GM18526 (cell line): ENCODE data around the gene ANKRD23.

Experiments used
- POLR2A ChIP-seq: IDR thresholded peaks from 3 replicates; pipeline ENCODE4 v1.6.1; 2011; ENCODE audit not compliant: insufficient read length; ENCODE audit errors: extremely low read depth

The ANKRD23 gene

DNA sequence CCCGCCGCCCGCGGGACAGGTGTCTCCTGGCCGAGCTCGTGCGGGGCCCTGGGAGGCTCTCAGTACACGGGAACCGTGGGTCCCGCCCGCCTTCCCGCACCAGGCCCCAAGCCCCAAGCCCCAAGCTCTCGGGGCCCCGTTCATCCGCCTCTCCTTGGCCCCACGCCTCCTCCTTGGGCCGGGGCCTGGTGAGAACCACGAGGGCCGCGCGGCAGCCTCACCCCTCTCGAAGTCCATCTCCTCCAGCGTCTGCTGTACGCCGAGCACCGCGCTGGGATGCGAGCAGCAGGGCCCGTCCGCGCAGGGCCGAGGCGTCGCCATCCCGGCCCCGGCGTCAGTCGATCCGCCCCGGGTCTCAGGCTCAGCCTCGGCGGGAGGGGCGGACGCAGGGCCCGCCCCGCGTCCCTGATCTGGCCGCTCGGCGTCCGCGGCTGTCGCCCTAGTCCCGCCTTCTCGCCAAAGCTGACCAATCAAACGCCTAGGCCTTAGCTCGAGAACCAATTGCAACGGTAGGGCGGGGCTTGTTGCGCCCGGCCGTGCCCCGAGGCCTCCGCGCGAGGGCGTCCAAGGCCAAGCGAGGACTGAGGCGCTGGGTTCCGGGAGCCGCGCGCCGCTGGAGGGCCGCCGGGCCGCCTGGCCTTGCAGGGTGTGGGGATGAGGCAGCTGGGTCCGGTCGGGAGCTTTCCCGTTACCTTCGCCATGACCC lies 14.0 kb upstream of the ANKRD23 start, which contains the start of gene ANKRD39:
Gene ANKRD39 (minus strand): TSS at position 350 of the 706 bp plus-strand sequence. CDS start 29 bp downstream, at position 321.
- peak; percentile 86 for TF ChIP-seq POLR2A

DNA sequence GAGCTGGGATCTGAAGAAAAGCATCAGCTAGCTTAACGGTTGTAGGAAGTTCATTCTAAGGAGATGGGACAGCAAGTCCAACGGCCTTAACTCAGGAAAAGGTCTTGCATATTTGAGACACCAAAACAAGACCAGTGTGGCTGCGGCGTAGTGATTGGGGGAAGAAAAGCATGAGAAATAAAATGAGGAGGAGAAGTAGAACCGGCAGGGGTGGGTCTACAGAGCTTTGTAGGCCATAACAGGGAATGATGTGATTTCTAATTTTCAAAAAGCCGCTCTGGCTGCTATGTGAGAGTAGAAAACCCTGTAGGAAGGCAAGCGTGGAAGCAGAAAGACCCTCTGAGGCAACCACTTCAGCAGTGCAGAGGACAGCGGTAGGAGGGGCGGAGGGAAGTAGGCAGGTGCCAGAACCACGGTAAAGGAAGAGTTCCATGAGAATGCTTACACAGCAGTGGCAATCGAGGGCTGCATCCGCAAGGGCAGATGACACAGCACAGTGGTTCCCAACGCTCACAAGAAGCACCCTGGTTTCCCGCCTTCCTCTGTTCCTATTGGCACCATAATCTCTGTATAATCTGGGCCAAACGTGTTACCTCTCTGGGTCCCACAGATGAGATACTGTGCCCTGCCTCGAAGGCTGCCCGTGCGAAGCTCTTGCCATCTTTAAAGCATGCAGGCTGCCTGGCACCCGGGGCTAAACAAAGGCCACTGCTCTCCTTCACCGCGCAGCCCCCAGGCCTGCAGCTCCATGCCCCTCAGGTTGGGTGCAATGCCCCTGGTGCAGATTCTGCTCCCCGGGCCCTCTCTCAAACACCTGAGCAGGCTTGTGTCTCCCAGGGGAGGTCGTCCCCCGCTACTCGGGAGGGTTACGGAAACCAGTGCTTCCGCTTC lies 13.2 kb upstream of the ANKRD23 start:
- TF ChIP-seq POLR2A: no peak

DNA sequence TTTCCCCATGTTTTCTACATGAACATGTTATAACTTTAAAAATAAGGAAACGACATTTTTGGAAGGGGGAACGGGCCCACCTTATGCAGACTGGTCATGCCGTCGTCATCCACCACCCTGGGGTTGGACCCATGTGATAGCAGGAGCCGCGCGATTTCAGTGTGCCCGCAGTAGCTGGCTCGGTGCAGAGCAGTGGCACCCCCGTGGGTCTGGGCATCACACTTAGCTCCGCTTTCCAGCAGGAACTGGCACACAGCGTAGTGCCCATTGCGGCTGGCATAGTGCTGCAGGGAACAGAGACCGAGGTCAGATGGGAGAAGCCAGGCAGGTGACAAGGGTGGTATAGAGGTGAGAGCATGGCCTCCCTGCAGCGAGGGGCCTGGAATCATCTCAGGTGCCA lies 9.5 kb upstream of the ANKRD23 start:
- no peak for TF ChIP-seq POLR2A

DNA sequence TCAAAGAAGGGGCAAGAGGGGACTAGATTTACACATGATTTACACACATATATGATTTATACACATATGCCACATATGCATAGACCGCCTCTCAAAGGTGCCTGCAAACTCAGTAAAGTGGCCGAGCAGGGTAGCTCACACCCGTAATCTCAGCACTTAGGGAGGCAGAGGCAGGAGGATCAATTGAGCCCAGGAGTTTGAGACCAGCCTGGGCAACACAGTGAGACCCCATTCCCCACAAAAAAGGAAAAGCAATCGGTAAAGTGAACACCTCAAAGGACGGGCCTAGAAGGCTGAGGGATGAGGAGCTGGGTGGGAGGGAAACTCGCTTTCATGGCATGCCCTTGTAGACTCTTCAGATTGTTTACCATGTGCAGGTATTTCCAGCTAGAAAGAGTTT lies 8.8 kb upstream of the ANKRD23 start:
- no peak for TF ChIP-seq POLR2A

DNA sequence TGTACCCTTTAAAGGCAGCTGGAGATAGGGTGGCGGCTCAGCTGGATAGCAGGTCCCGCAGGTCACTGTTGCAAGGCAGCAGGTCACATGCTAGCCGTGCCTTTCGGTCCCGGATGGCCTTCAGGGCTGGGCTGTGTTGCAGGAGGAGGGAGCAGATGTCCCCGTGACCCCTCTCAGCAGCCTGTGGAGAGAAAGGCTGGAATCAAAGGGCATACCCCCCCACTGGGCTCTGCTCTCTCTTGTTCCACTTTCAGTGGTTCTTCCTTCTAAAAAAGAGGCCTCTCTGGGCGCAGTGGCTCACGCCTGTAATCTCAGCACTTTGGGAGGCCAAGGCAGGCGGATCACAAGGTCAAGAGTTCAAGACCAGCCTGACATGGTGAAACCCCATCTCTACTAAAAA lies 4.4 kb upstream of the ANKRD23 start:
- no peak for TF ChIP-seq POLR2A

DNA sequence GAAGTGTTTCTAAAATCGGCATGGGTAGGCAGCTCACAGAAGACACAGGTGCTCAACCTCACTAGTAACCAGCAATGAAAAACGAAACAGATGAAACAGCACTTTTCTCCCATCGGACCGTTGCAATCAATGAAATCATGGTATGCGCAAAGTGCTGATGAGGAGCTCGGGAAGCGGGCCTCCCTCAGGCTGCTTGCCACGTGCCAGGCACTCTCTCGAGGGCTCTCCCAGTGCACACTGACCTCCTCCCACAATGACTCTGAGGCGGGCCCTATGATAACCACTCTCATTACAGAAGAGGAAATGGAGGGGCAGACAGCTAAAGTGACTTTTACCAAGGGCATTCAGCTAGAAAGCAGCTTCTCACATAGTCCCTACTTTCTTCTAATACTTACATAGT lies 3.8 kb upstream of the ANKRD23 start:
- TF ChIP-seq POLR2A: no peak

DNA sequence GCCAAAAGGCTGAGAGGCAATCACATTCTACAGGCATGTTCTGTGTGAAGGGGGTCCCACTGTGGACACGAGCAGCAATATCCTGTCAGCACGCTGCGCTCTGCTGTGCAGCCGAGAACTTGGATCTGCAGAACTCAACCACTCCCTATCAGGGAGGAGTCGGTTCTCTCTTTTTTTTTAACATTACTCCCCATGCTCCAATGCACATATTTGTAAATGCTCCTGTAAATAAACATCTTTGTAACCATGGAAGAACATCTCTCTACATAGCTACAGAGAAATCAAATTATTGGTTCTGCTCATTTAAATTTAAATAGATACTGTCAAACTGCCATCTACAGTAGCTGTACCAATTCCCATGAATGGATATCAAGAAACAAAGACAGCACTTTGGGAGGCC lies 3.0 kb upstream of the ANKRD23 start:
- TF ChIP-seq POLR2A: no peak

DNA sequence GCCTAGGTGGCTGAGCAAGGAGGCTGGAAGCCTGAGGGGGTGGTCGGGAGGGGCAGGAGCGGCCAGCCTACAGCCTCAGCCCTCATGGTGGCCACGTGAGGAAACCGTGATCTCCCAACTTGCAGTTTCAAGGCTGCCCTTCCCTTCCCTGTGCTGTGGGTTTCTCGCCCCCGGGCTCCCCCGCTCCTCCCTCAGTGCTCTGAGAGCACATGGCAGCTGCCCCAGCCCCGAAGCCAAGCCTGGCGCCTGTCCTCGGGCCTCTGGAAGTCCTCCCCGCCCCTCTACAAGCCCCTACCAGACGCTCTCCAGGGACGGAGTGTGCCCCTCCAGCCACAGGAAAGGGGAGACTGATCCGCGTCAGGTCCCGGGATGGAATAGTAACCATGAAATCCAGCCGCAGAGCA lies 586 bp upstream of the ANKRD23 start:
- no peak for TF ChIP-seq POLR2A

DNA sequence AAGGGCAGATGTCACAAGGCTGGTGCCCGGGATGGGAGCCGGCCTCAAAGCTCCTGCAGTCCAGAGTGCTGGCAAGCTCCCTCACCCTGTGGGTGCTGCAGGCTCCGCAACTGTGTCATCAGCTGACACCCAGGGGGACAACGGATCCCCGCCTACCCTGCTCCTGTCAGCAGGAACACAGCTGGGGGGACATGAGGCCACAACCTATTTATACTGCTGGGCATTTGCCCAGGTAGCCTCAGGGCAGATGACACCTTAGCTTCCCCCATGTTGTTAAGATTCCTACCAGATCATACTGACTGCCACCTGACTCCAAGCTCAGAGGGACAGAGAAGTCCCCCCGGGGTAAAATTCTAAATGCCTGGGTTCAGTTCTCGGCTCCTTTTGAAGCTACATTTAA lies 1.2 kb downstream of the ANKRD23 start:
- TF ChIP-seq POLR2A: no peak

DNA sequence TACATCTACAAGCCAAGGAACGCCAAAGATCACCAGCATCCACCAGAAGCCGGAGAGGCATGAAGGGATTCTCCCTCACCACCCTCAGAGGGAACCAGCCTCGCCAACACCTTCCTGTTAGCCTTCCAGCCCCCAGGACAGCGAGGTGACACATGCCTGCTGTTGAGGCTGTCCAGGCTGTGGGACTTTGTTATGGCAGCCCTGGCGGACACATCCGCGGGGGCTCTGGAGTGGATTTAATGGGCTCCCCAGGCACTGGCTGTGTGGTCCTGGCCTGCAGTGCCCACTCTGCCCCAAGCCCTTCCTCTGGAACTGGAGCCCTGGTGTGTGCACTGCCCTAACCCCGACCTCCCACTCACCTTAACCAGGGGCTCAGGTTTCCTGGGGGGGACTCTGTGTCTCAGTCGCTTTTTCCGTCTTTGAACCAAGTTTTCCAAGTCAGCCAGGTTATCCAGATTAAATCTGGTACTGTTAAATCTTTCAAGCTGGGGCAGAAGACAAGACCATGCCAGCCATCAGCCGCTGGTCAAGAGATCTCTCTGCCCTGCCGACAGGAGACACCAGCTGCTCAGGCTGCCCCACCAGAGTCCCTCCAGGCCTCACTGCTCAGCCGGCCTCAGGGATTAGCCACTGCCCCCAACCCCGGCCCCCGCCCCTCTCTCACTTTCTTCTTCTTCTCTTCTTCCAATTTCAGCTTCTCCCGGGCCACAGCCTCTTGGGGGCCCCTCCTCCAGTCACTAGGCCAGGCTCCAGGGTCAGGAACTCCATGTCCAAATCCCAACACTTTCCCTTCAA lies 1.9 kb downstream of the ANKRD23 start:
- TF ChIP-seq POLR2A: no peak

DNA sequence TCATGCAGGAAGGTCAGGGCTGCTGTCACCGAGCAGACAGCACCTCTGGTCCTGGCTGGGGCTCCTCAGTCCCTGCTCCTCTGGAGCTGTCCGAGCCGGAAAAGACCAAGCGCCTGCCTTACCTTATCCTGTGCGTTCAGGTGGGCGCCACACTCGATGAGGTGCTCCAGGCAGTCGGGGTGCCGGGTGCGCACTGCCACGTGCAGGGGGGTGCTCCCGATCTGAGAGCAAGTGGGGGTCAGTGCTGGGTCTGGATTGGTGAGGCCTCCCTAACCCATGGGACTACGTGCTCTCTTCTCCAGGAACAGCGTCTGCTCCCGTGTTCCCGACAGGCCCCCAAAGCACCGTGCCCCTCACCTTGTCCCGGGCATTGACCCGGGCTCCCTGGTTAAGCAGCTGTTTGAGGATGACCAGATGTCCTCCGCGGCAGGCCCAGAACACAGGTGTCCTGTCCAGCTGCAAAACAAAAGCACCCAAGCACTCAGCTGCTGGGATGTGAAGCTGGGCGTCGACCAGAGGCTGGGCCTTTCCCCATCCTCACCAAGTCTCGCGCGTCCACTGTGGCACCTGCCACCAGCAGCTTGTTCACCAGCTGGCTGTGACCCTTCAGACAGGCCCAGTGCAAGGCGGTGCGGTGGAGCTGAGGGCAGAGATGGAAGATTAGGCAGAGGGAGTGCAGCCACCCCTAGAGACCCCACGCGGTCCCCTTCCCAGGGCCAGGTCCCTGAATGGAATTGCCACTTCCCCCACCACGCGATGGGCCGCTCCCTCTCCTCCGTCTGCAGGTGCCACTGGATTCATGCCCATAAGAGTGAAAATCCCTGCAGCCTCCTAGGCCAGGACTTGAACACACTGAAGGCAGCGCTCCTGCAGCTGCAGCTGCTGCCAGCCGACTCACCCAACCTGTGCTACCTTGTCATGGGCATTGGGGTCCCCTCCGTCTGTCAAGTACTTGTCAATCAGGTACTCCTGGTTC lies 3.7 kb downstream of the ANKRD23 start:
- no peak for TF ChIP-seq POLR2A

DNA sequence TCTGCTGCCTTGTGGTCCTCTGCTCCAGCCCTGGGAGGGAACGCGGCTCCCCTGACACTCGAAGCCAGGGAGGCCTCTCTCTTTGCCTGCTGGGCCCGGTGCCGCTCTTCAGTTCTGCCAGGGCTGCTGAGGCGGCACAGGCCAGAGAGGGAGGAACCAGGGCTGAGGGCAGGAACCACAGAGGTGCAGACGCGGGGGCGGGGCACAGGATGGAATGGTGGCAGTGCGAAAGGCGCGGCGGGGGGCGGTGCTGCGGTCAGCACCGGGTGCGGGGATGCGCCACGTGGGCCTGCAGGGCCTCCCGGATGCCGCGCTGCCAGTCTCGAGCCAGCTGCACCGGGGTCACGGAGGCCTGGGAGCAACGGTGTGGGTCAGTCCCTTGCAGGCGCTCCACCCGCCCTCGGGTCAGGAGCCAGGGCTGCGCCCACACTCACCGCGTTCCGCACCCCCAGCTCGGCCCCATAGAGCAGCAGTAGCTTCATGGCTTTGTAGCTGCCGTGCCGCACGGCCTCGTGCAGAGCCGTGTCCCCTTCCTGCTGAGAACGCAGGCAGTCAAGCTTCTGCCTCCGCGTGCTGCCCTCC lies 4.4 kb downstream of the ANKRD23 start:
- TF ChIP-seq POLR2A: no peak

DNA sequence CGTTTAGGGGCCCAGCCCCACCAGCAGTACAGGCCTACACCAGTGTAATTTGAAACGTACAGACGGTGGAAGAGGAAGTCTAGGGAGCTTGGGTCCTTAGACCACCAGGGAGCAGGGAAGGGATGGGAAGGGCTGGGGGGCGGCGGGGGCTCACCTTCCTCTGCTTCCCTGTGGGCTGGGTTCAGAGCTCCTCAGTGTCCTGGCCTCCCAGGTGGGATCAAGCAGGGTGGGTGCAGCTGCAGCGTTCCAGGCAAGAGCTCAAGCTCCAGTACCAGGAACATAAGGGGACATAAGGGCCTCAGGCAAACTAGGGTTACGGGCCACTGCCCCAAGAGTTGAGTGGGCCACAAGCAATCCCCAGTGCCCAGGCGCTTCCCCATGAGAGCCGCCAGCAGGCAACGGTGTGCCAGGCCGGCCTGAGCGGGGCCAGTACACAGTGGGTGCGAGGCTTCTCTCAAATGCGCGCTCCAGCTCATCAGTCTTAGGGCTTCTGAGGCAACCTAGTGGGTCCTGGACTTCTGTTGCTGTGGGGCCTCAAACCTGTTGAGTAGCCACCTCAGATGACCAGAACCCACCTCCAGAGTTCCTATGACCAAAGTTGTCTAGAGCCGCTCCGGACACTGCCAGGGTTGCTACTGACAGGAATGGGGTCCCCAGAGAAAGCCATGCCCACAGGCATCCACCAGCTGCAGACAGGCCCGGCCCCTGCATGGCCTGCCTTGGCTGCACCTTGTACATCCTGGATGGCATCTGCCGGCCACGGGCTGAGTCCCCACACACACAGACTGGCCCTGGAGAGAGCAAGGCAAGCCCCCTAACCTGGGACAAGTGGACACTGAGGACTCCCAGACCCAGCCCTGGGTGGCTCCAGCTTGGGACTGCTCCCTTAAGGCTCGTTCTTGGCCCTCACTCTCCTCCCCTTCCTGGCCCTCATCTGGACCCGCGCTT lies 5.2 kb downstream of the ANKRD23 start:
- no peak for TF ChIP-seq POLR2A
